Prostate gland (tissue), 1 donor: ENCODE data around the gene IGSF6.
"Not testable (repeated sequence)": the region's sequence is repeated elsewhere in the genome, so short reads cannot be mapped to it uniquely, and the experiment has no call there.

Source experiments
- POLR2A ChIP-seq: fragments of 450-650 bp; IDR thresholded peaks from one replicate; pipeline ENCODE4 v1.6.1; 2016; ENCODE audit warnings: antibody characterized with exemption, mild to moderate bottlenecking
- POLR2AphosphoS5 ChIP-seq: sonication (generic); formaldehyde crosslinking; IDR thresholded peaks from one replicate; pipeline ENCODE4 v1.6.1; 2017; ENCODE audit warnings: antibody characterized with exemption

- not testable (repeated sequence) for TF ChIP-seq POLR2AphosphoS5, POLR2A
These were observed 22.5 kb downstream of the IGSF6 start for GRCh38 chr16:21629616-21630539.
